HEK293 (cell line): Measurements from ENCODE around the gene CDK5.

Experiments used
- CTCF ChIP-seq: fragments of 450-650 bp; formaldehyde crosslinking; IDR thresholded peaks from 2 replicates; pipeline ENCODE4 v1.5.1; 2016; ENCODE audit warnings: missing biosample characterization, missing genetic modification characterization
- KLF1 ChIP-seq: fragments of 450-650 bp; formaldehyde crosslinking; IDR thresholded peaks from 2 replicates; pipeline ENCODE4 v1.5.1; 2016; ENCODE audit warnings: missing biosample characterization, missing genetic modification characterization
- ZBTB17 ChIP-seq: fragments of 450-650 bp; formaldehyde crosslinking; IDR thresholded peaks from 2 replicates; pipeline ENCODE4 v1.5.1; 2016; ENCODE audit warnings: missing biosample characterization, missing genetic modification characterization
- ZNF670 ChIP-seq: fragments of 450-650 bp; formaldehyde crosslinking; IDR thresholded peaks from 2 replicates; pipeline ENCODE4 v1.5.1; 2016; ENCODE audit warnings: missing biosample characterization, missing genetic modification characterization, low read depth
- ZNF776 ChIP-seq: fragments of 450-650 bp; formaldehyde crosslinking; IDR thresholded peaks from 2 replicates; pipeline ENCODE4 v1.5.0; 2017; ENCODE audit warnings: missing biosample characterization, missing genetic modification characterization, borderline replicate concordance
- ZNF785 ChIP-seq: fragments of 450-650 bp; formaldehyde crosslinking; IDR thresholded peaks from 2 replicates; pipeline ENCODE4 v1.5.1; 2016; ENCODE audit warnings: missing biosample characterization, missing genetic modification characterization

GRCh38 chr7:151056666-151057505, 811 bp downstream of the CDK5 start:
- TF ChIP-seq CTCF (tag by site-specific recombination) (no peak), ZNF776 (tag by site-specific recombination) (no peak), ZBTB17 (tag by site-specific recombination) (no peak), ZNF785 (tag by site-specific recombination) (no peak), KLF1 (tag by site-specific recombination) (no peak), ZNF670 (tag by site-specific recombination) (no peak)
